Psoas muscle (tissue), 8 donors: Measurements from ENCODE around the gene SLC35G2. TPM values are rescaled to one million over a fixed set of nuclear protein-coding genes. Genes with fewer than 3 reads are reported as not detected.

ENCODE experiments used
- ATAC-seq, 4 donors: fragments of 200-7000 bp; cut with Tn5 transposase; one replicate each; pipeline ENCODE4 v1.9.1; 2020; ENCODE audit warnings: moderate library complexity in 3 of 4, mild to moderate bottlenecking in 2 of 4
- DNase-seq, 2 donors: peaks; one replicate each; pipeline ENCODE4 v3.0.0-alpha.2; 2020
- H3K27ac ChIP-seq: fragments of 200-600 bp; one replicate; pipeline ENCODE4 v1.8.0; 2022
- H3K27me3 ChIP-seq, 3 donors: fragments of 200-600 bp in 1 of 3; one replicate each; pipeline versions ENCODE4 v1.6.1 to v1.8.0; 2013 to 2022; ENCODE audit warnings: low read length in 2 of 3, mild to moderate bottlenecking in 2 of 3, moderate library complexity in 1 of 3; ENCODE audit not compliant: insufficient read depth in 3 of 3
- H3K36me3 ChIP-seq, 2 donors: fragments of 200-600 bp in 1 of 2; one replicate each; pipeline versions ENCODE4 v1.6.1 to v1.8.0; 2013 to 2022; ENCODE audit warnings: low read depth in 1 of 2, mild to moderate bottlenecking in 1 of 2, moderate library complexity in 1 of 2; ENCODE audit not compliant: insufficient read depth in 1 of 2
- H3K4me1 ChIP-seq: fragments of 200-600 bp; one replicate; pipeline ENCODE4 v1.8.0; 2022
- H3K4me3 ChIP-seq: fragments of 200-600 bp; one replicate; pipeline ENCODE4 v1.8.0; 2022; ENCODE audit warnings: mild to moderate bottlenecking
- H3K9me3 ChIP-seq: fragments of 200-600 bp; one replicate; pipeline ENCODE4 v1.8.0; 2022
- CTCF ChIP-seq: fragments of 200-600 bp; IDR thresholded peaks from one replicate; pipeline ENCODE4 v1.8.0; 2022; ENCODE audit warnings: antibody characterized with exemption
- WGBS, 3 donors: extraction: QIAGEN DNeasy Blood & Tissue Kit; methylation state at CpG; one replicate each; pipeline versions ENCODE4 v1.1.6 to v1.1.7; 2013; 5-methylcytosine and 5-hydroxymethylcytosine counted together
- intact Hi-C, 2 donors: fragments of 100-400 bp; cut with DNase I; formaldehyde crosslinking; loops; one replicate each; pipeline versions ENCODE4 v1.11.0 to v1.14.2; 2022
- long read RNA-seq, 2 donors: library from polyadenylated mRNA; unstranded; transcript quantifications; one replicate each; pipeline ENCODE4 v2.0.0, GENCODE V29; 2021
- polyA plus RNA-seq, 3 donors: library from polyadenylated mRNA; stranded (reverse); fragments of 200-250 nt; gene quantifications; one replicate each; pipeline ENCODE4 v1.2.3, GENCODE V29; 2013
- total RNA-seq, 4 donors: library from RNA; stranded (reverse); fragmentation: NEBNext Ultra II Directional in 2 of 4; extraction: Animal tissue kit (Norgen Biotek cat#: 25700) in 2 of 4; gene quantifications; one replicate each; pipeline versions ENCODE4 v1.2.1 to v1.2.4, GENCODE V29; 2021 to 2023
- donor health status: healthy with polysubstance abuse.
- donor health status: DM: no; HTN: no; CAD: no; lungs with moderate emphysema.
- donor health status: Bipolar disorder and iron deficiency.
- donor health status: healthy.
- donor health status: DM: yes; HTN: yes; CAD: no.
- donor health status: DM: no; HTN: no; CAD: no.
- donor health status: DM: no; HTN: no; CAD: no.
- donor health status: DM: yes; HTN: yes; CAD: no.

Gene SLC35G2
- total RNA-seq = 1 to 10 TPM in 3 of 4 donors, under 1 TPM in 1; 0.69 to 2.5 (median 1.8) TPM
- 1 to 10 TPM in 2 of 3 donors, under 1 TPM in 1; 0.90 to 1.9 (median 1.2) TPM for polyA plus RNA-seq
- long read RNA-seq, donor 1 = 0 reads
- long read RNA-seq, donor 2, partial matches to known transcripts = 0 of 4 reads
- long read RNA-seq, donor 2, other reads (novel, unspliced or antisense) = 1 of 4 reads

GRCh38 chr3:136818769-136819391 lies at the start of gene SLC35G2:
TSS of gene SLC35G2 (plus strand) at chr3:136819126. CDS start at chr3:136854461, 35,335 bp downstream.
- Histone ChIP-seq H3K4me1 (peaks cover 6% of the 10 kb centered on the region), H3K27ac (peak within 1 kb of the TSS; percentile 64), H3K27me3 (peaks cover 0 to 29% (median 2%) of the 10 kb centered on the region in 3 donors), H3K4me3 (peak within 1 kb of the TSS; percentile 86), H3K9me3 (peaks cover 3% of the 10 kb centered on the region), H3K36me3 (no peaks in the 10 kb centered on the region)
- 0 to 2% (median 1%) methylated on average over 41 to 60 of the region's 60 CpGs for WGBS, 3 donors
- no peak for TF ChIP-seq CTCF
- ATAC-seq = peak; percentile 61 to 77 (median 72)
- peak; percentile 54 to 64 for DNase-seq
- intact Hi-C loops = loop anchor here in 1 of 2 donors (1.0 kb wide), 1 partner anchor 195 kb away; no protein-coding TSS in a partner anchor

- ATAC-seq = no peak
These were observed 46.2 kb upstream of the SLC35G2 start for GRCh38 chr3:136772709-136773108.

GRCh38 chr3:136778865-136779264 lies 40.1 kb upstream of the SLC35G2 start:
- 62% methylated on average over 4 of the region's 4 CpGs for WGBS, 3 donors
- Histone ChIP-seq H3K27me3 (no peaks in the 10 kb centered on the region), H3K4me1 (peaks cover 6% of the 10 kb centered on the region), H3K4me3 (no peak overlapping the region), H3K36me3 (no peaks in the 10 kb centered on the region), H3K9me3 (no peaks in the 10 kb centered on the region), H3K27ac (no peak overlapping the region)
- intact Hi-C loops = no loop called here
- DNase-seq (no peak), ATAC-seq (no peak)
- TF ChIP-seq CTCF = no peak

More at GRCh38 chr3:136772709-136773108, 46.2 kb upstream of the SLC35G2 start:
- DNase-seq = no peak
- Histone ChIP-seq H3K4me1 (no peaks in the 10 kb centered on the region), H3K27ac (no peak overlapping the region), H3K9me3 (no peaks in the 10 kb centered on the region), H3K27me3 (no peaks in the 10 kb centered on the region), H3K36me3 (no peaks in the 10 kb centered on the region), H3K4me3 (no peak overlapping the region)
- TF ChIP-seq CTCF = no peak
- whole genome bisulfite sequencing, 3 donors = 29 to 68% (median 38%) methylated on average over 1 of the region's 1 CpG
- intact Hi-C loops = no loop called here

- intact Hi-C loops = no loop called here
- 82 to 85% (median 83%) methylated on average over 4 of the region's 4 CpGs for WGBS, 3 donors
- DNase-seq = no peak
These were observed 38.2 kb upstream of the SLC35G2 start for GRCh38 chr3:136780741-136781140.

More at GRCh38 chr3:136780741-136781140, 38.2 kb upstream of the SLC35G2 start:
- peaks cover 6% of the 10 kb centered on the region for H3K4me1 ChIP-seq
- no peak for ATAC-seq
- H3K36me3 ChIP-seq = no peaks in the 10 kb centered on the region
- no peaks in the 10 kb centered on the region for H3K27me3 ChIP-seq
- TF ChIP-seq CTCF = no peak
- H3K9me3 ChIP-seq = no peaks in the 10 kb centered on the region
- no peak overlapping the region for H3K27ac ChIP-seq
- H3K4me3 ChIP-seq = no peak overlapping the region
